HG03432 (cell line): ENCODE measurements around the gene SLC2A3.
"Not testable (repeated sequence)": the region's sequence is repeated elsewhere in the genome, so short reads cannot be mapped to it uniquely, and the experiment has no call there.

Experiments used
- ATAC-seq: cut with Tn5 transposase; IDR thresholded peaks from one replicate; pipeline ENCODE4 v1.9.1; 2021; ENCODE audit warnings: mild to moderate bottlenecking, moderate library complexity; ENCODE audit not compliant: unreplicated experiment

The SLC2A3 gene

GRCh38 chr12:7917392-7918267 is 18.4 kb downstream of the SLC2A3 start:
- no peak for ATAC-seq

DNA sequence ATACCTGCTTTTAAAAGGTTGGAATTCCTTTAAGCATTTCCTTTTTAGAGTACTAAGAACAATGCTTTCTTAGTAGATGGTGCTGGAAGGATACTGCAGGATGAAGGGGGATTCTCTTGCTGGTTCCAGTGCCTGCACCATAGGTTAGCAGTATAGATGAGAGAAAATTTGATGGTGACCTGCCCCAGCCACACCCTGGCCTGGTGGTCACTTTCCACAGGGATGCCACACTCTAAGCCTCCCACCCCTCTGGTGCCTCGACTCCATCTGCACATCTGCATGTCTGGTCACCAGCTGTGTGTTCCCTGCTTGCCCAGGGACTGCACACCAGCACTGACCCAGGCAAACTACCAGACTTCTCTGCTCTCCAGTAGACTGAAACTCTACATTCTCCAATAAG is 19.1 kb downstream of the SLC2A3 start:
- no peak for ATAC-seq

GRCh38 chr12:7915661-7916403 is 20.2 kb downstream of the SLC2A3 start:
- no peak for ATAC-seq

DNA sequence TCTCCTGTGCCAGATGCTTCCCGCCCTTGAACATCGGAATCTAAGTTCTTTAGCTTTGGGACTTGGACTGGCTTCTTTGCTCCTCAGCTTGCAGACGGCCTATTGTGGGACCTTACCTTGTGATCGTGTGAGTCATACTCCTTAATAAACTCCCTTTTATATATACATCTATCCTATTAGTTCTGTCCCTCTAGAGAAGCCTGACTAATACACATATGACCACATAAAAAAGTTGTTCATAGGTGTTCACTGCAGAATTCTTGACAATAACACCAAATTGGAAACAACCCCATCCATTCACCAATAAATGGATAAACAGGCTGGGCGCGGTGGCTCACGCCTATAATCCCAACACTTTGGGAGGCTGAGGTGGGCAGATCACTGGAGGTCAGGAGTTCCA is 25.9 kb downstream of the SLC2A3 start:
- not testable (repeated sequence) for ATAC-seq

DNA sequence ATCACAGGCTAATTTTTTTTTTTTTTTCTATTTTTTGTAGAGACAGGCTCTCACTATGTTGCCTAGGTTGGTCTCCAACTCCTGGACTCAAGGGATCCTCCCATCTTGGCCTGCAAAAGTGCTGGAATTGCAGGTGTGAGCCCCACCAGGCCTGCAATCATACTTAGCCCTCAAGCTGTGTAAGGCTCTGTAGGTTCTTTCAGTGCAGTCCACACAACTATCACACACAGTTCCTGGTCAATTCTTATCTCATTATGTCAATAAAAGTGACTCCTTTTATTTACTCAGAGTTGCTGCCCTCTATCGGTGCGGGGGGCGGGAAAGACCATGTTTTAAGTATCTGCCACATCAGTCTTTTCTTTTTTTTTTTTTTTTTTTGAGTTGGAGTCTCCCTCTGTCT is 29.0 kb downstream of the SLC2A3 start:
- no peak for ATAC-seq

GRCh38 chr12:7906303-7906702 is 29.7 kb downstream of the SLC2A3 start:
- ATAC-seq, result not testable (repeated sequence)

GRCh38 chr12:7905600-7906125 is 30.3 kb downstream of the SLC2A3 start:
- ATAC-seq, result not testable (repeated sequence)

DNA sequence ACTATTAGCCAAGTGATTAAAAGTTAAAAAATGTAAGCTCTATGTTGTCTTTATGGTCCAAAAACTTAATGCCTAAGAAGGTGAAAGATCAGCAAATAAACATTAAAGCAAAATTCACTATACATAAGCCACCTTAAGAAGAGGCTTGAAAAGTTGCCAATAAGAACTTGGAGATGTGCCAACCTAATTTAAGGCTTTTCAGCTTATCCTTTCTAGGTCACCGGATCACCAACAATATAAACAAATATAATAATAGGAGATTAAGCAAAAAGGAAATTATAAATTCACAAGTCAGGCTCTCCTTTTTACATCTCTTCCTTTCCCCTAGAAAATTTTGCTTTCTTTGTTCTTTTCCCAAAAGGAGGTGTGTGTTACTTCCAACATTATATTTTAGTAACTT is 30.9 kb downstream of the SLC2A3 start:
- no peak for ATAC-seq

- ATAC-seq, result not testable (repeated sequence)
These were observed 33.6 kb downstream of the SLC2A3 start for GRCh38 chr12:7902416-7902815.

GRCh38 chr12:7899755-7900154 is 36.2 kb downstream of the SLC2A3 start:
- ATAC-seq, result no peak

- not testable (repeated sequence) for ATAC-seq
These were observed 39.3 kb downstream of the SLC2A3 start for GRCh38 chr12:7896726-7897125.

DNA sequence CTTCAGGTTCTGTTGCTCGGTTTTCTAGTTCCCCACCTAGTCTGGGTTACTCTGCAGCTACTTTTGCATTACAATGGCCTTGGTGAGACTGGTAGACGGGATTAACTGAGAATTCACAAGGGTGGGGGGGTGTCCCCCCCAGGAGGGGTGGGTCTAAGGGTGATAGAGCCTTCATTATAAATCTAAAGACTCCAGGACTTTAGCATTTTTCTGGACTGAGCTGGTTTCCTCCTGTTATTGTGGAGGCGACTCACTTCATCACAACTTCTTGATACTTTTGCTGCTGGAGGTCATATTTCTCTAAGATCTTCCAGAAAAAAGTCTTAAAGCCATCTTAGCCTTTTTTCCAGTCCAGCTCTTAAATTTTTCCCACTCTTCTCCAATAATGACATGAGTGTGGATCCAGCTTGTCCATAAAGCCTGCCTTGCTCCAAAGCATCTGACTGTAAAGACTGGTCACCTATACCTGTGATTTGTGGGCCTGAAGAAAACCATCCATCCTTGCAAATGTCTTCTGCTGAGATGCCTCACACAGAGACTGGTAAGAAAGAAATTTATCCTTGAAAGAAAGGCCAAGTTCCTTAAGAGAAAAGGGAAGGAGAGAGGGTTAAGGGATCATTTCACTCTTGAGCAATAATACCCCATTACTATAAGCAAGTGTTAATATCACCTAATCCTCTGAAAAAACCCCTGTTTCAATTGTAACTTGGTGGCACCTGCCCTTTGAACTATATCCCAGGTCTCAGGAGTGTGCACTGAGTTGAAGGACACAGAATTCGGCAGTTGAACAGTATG is 43.6 kb downstream of the SLC2A3 start:
- ATAC-seq, result no peak

DNA sequence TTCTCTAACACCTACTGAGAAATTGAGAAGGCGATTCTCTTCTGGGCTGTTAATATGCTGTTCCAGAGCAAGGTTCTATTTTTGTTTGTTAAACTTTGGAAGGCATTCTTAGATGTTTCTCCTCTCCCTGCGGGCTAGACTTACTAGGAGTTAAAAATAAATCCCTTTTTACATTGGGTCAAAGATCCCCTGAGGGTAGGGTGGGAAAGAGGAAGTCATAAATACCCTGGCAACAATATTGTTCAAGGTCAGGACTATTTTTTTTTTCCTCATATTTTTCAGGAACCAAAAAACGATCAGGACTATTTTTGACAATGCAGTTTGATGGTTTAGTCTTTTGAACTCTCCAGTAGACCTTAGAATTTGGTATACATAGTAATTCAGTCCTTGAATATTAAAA is 51.3 kb downstream of the SLC2A3 start:
- no peak for ATAC-seq

DNA sequence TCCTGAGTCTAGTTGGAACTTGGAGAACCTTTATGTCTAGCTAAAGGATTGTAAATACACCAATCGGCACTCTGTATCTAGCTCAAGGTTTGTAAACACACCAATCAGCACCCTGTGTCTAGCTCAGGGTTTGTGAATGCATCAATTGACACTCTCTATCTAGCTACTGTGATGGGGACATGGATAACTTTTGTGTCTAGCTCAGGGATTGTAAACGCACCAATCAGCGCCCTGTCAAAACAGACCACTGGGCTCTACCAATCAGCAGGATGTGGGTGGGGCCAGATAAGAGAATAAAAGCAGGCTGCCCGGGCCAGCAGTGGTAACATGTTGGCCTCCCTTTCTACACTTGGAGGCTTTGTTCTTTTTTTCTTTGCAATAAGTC is 54.3 kb downstream of the SLC2A3 start:
- not testable (repeated sequence) for ATAC-seq

DNA sequence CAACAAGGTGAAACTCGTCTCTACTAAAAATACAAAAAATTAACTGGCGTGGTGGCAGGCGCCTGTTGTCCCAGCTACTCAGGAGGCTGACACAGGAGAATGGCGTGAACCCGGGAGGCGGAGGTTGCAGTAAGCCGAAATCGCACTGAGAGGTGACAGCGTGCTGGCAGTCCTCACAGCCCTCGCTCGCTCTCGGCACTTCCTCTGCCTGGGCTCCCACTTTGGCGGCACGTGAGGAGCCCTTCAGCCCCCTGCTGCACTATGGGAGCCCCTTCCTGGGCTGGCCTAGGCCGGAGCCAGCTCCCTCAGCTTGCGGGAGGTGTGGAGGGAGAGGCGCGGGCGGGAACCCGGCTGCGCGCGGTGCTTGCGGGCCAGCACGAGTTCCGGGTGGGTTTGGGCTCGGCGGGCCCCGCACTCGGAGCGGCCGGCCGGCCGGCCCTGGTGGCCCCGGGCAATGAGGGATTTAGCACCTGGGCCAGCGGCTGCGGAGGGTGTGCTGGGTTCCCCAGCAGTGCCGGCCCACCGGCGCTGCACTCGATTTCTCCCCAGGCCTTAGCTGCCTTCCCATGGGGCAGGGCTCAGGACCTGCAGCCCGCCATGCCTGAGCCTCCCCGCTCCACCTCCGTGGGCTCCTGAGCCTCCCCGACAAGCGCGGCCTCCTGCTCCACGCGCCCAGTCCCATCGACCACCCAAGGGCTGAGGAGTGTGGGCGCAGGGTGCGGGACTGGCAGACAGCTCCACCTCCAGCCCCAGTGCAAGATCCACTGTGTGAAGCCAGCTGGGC is 54.8 kb downstream of the SLC2A3 start:
- ATAC-seq, result not testable (repeated sequence)

DNA sequence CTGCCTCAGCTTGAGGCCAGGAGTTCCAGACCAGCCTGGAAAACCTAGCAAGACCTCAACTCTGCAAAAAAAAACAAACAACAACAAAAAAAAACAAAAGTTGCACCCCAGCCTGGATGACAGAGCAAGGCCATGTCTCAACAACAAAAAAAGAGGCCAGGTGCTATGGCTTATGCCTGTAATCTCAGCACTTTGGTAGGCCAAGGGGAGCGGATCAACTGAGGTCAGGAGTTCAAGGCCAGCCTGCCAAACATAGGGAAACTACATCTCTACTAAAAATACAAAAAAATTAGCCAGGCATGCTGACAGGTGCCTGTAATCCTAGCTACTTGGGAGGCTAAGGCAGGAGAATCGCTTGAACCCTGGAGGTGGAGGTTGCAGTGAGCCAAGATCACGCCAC is 56.7 kb downstream of the SLC2A3 start:
- ATAC-seq, result no peak

DNA sequence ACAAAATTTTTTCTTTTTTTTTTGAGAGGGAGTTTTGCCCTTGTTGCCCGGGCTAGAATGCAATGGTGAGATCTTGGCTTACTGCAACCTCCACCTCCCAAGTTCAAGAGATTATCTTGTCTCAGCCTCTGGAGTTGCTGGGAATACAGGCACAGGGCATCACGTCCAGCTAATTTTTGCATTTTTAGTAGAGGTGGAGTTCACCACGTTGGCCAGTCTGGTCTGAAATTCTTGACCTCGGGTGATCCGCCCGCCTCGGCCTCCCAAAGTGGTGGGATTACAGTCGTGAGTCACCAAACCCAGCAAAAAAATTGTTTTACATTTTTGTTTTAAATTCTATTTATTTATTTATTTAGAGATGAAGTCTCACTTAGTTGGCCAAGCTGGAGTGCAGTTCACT is 58.6 kb downstream of the SLC2A3 start:
- no peak for ATAC-seq

DNA sequence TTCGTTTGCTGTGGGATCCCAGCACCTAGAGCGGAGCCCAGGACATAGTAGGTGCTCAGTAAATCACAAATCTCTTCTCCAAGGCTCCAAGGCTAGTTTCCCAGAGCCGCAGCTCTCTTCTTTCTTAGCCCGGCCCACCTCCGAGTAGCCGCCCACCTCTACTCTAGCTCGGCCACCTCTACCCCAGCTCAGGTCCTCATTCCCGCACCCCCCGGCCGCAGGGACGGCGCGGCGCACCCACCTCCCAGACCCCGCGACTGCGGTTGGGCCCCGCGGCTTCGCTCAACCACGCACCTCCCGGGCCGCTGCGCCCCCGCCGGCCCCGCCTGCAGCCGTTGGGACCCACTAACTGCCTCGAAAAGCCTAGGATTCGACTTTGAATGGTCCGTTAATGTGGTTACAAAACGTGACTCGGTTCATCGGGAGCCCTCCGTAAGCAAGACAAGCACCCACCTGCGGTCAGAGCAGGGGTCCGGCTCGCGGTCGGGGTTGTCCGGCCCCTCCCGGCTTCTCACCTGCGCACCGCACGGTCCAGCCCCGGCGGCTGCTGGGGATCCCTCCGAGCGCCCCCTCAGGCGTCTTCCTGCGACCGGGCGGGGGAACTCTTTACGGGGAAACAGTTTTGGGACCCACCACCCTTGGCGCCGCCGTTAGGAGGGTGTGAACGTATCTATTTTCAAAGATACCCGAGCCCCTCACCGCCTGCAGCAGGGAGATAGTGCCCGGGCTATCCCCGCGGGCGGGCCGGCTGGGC is 63.2 kb downstream of the SLC2A3 start, which contains the start of gene SLC2A14:
TSS of gene SLC2A14 (minus strand) at position 350 of the 754 bp plus-strand sequence. CDS start 3,035 bp downstream, outside the sequence.
- ATAC-seq, result no peak

DNA sequence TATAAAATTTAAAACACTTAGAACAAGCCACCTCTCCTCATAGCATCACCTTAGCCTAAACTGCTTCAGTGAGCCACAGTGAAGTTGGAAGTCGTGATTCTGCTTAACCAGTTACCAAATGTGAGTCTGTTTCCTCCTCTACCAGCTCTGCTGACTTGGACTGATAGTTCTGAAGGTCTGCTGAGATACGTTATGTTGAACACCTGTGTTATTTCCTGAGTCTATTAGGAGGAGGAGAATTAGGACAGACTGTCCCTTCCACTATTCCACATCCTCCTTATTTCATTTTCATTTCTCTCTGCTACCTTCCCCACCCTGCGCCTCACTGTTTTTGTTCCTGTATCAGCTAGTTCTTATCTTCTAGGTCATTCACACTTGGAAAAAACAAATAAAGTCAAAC is 65.7 kb downstream of the SLC2A3 start:
- no peak for ATAC-seq
